ENCODE results near the gene LMNB1.

DNA sequence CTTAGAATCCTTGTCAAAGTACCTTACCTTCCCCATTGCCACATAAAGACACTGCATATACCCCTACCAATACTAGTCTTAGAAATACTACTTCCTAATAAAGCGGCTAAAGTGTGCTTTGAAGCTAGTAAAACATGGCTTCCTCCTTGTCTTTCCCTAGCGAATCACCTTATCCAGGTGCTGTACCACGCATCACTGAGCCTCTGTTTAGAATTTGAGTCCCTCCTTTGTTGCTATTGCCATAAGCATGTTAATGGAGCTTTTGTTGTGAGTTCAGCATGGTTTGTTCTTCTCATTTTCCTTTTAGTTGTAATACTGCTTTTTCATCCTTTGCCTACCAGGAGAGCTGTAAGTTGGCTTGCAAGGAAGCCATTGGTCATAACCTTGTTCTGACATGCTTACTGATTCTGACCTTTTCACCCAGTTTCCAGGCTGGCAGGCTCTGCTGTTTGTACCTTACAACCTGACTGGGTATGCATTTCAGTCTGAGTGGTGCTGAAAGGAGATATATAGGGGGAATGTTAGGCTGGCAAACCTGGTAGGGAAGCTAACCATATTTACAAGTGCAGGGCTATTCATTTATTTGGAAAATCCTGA lies 49.8 kb downstream of the LMNB1 start:
- TF ChIP-seq GABPA (IDR thresholded peaks at IDR 0.05; ENCODE audit: low read depth) (no peak), POLR2AphosphoS5 (IDR thresholded peaks at IDR 0.05; ENCODE audit: low read depth) (no peak)
- TF ChIP-seq, protein P1, sequence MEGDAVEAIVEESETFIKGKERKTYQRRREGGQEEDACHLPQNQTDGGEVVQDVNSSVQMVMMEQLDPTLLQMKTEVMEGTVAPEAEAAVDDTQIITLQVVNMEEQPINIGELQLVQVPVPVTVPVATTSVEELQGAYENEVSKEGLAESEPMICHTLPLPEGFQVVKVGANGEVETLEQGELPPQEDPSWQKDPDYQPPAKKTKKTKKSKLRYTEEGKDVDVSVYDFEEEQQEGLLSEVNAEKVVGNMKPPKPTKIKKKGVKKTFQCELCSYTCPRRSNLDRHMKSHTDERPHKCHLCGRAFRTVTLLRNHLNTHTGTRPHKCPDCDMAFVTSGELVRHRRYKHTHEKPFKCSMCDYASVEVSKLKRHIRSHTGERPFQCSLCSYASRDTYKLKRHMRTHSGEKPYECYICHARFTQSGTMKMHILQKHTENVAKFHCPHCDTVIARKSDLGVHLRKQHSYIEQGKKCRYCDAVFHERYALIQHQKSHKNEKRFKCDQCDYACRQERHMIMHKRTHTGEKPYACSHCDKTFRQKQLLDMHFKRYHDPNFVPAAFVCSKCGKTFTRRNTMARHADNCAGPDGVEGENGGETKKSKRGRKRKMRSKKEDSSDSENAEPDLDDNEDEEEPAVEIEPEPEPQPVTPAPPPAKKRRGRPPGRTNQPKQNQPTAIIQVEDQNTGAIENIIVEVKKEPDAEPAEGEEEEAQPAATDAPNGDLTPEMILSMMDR (IDR thresholded peaks at IDR 0.05; ENCODE audit: insufficient read depth, low read length): no peak
- TF ChIP-seq, protein P2, sequence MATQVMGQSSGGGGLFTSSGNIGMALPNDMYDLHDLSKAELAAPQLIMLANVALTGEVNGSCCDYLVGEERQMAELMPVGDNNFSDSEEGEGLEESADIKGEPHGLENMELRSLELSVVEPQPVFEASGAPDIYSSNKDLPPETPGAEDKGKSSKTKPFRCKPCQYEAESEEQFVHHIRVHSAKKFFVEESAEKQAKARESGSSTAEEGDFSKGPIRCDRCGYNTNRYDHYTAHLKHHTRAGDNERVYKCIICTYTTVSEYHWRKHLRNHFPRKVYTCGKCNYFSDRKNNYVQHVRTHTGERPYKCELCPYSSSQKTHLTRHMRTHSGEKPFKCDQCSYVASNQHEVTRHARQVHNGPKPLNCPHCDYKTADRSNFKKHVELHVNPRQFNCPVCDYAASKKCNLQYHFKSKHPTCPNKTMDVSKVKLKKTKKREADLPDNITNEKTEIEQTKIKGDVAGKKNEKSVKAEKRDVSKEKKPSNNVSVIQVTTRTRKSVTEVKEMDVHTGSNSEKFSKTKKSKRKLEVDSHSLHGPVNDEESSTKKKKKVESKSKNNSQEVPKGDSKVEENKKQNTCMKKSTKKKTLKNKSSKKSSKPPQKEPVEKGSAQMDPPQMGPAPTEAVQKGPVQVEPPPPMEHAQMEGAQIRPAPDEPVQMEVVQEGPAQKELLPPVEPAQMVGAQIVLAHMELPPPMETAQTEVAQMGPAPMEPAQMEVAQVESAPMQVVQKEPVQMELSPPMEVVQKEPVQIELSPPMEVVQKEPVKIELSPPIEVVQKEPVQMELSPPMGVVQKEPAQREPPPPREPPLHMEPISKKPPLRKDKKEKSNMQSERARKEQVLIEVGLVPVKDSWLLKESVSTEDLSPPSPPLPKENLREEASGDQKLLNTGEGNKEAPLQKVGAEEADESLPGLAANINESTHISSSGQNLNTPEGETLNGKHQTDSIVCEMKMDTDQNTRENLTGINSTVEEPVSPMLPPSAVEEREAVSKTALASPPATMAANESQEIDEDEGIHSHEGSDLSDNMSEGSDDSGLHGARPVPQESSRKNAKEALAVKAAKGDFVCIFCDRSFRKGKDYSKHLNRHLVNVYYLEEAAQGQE (IDR thresholded peaks at IDR 0.05; ENCODE audit: insufficient replicate concordance, low read depth): no peak
